D721Med (cell line): ENCODE measurements around the gene ADORA3.

Source experiments
- DNase-seq: peaks from one replicate; pipeline ENCODE4 v3.0.0; 2011; ENCODE audit warnings: low spot score; ENCODE audit not compliant: insufficient read length
- FAIRE-seq: peaks from 2 replicates; lab custom pipeline; 2011; peaks lifted over from hg19 to GRCh38; lab: Jason Lieb, UNC
- TF ChIP-seq, protein P1 (sequence below): IDR thresholded peaks from 2 replicates; pipeline ENCODE4 v1.5.1; 2012; ENCODE audit warnings: mild to moderate bottlenecking, control low read depth; ENCODE audit not compliant: insufficient read depth; ENCODE audit errors: missing control alignments

The ADORA3 gene

DNA sequence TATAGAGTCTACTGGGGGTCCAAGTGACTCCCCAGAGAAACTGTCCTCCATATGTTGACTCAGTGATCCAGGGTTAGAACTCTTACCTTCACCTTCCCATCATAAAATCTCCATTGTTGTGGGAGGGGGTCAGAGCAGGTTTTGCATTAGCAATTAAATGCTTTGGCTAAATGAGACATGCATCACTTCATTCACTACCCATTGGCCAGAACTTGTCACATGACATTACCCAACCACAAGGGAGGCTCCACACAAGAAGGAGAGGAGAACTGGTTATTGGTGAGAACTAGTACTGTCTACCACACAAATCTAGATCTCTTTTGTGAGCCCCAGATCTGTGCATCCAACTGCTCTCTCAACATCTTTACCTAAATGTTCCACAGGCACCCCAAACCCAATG, 33.9 kb downstream of the ADORA3 start:
- no peak for FAIRE-seq
- TF ChIP-seq, protein P1, sequence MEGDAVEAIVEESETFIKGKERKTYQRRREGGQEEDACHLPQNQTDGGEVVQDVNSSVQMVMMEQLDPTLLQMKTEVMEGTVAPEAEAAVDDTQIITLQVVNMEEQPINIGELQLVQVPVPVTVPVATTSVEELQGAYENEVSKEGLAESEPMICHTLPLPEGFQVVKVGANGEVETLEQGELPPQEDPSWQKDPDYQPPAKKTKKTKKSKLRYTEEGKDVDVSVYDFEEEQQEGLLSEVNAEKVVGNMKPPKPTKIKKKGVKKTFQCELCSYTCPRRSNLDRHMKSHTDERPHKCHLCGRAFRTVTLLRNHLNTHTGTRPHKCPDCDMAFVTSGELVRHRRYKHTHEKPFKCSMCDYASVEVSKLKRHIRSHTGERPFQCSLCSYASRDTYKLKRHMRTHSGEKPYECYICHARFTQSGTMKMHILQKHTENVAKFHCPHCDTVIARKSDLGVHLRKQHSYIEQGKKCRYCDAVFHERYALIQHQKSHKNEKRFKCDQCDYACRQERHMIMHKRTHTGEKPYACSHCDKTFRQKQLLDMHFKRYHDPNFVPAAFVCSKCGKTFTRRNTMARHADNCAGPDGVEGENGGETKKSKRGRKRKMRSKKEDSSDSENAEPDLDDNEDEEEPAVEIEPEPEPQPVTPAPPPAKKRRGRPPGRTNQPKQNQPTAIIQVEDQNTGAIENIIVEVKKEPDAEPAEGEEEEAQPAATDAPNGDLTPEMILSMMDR: no peak

DNA sequence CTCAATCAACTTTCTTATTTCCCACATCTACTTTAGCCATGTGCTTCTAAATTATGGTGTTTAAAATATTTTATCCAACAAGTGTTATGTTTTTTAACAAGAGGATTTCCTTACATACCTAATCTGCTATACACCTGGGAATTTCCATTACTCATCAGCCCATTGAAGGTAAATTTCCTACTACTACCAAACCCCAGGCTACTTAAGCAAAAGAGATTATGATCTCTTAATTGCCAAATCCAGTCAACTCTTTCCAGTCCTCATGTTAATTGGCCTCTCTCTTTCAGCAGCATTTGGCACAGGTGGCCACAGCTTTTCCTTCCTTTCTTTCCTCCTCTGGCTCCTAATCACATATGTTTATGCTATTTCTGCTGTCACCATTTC, 34.7 kb downstream of the ADORA3 start:
- DNase-seq (no peak), FAIRE-seq (no peak)
- TF ChIP-seq, protein P1: no peak

More for the DNA sequence above, 33.9 kb downstream of the ADORA3 start:
- no peak for DNase-seq

DNA sequence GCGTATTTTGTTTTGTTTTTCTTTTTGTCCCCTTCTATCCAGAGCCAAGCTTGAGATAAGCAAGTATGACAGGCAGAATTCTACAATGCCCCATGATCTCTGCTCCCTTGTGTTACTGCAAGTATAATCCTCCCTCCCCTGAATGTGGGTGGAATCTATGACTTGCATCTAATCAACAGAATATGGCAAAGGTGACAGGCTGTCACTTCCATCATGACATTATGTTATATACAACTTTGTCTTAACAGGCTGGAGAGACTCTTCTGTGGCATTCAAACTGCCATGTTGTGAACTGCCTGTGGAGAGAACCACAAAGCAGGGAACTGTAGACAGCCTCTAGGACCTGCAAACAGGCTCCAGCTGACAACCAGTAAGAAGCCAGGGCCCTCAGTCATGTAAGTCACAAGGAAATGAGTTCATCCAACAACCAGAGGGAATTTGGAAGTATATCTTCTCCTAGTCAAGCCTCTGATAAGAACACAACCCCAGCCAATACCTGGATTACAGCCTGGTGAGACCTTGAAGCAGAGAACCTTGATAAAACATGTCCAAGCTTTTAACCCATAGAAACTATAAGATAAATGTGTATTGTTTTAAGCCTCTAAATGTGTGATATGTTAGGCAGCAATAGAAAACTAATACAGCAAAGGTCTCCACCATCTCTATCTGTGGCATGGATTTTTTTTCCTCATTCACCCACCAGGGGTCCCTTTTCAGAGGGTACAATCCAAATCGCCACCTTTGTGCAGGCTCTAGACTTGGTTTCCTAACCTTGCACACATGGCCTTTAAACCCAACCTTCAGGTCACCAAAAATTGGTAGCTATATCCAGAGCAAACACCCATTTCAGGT, 35.3 kb downstream of the ADORA3 start:
- no peak for FAIRE-seq
- TF ChIP-seq, protein P1: no peak
- no peak for DNase-seq

DNA sequence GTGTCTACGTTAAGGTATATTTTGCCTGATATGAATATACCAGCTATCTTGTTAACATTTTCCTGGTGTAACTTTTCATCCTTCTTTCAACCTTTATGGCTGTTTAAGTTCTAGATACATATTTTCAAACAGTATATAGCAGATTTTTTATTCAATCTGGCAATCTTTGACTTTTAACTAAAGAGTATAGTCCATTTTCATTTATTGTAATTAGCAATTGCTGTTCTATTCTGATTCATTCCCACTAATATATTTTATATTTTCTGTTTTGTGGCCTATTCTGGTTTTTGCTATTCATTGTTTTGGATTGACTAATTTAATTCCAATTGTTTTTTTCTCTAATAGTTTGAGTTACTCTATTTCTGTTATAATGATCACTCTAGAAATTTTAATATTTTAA, 37.0 kb downstream of the ADORA3 start:
- FAIRE-seq: no peak
- no peak for DNase-seq
- TF ChIP-seq, protein P1: no peak

DNA sequence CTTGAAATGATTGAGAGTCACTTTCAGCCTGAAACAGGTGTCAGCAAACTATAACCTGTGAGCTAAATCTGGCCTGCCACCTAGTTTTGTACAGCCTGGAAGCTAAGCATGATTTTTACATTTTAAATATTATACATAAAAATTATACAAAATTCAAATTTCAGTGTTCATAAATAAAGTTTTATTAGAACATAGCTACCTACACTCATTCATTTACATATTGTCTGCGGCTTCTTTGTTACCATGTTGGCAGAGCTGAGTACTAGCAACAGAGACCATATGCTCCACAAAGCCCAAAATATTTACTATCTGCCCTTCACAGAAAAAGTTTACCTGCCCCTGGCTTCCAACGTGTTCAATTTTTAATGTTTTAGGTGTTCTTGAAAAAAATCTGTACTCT, 37.7 kb downstream of the ADORA3 start:
- DNase-seq: no peak
- FAIRE-seq: no peak
- TF ChIP-seq, protein P1: no peak

DNA sequence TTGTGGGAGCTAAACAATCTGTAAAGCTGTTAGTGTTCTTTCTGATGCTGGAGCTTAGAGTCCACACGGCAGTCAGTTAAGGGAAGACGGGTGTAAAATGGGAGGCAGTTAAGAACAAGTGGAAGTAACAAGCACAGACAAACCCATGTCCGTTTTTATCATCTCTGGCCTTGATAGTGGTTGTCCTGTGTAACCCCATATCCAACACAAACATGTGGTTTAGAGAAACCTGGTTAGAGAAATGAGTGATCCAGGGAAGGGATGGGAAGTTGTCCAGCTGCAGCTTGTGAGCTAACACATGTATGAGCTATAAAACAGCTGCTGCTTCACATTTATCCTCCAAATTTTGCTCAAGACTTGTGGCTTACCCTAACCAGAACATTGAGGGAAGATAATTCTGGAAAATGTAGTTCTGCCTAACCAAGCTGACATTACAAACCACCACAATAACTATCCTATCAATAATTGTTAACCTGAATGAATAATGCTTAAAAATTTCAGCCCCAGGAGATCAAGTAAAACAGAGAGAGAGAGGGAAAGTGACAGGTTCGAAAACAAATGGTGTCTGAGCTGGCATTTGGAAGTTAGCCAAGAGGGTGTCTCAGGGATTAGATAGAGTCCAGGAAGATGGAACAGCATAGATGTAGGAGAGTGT, 40.3 kb downstream of the ADORA3 start:
- FAIRE-seq (no peak), DNase-seq (no peak)
- TF ChIP-seq, protein P1: no peak
